T-helper 2 cell treated with Interferon-gamma antibody and Interleukin-4, amounts not matched to agents 5 μg/mL and 100 μg/mL, for 36 hours (primary cell): ENCODE measurements around the gene SORCS3.

Experiments used
- DNase-seq: peaks from one replicate; pipeline ENCODE4 v3.0.0; 2021; ENCODE audit warnings: low spot score
- H3K27ac Mint-ChIP-seq: one replicate; pipeline ENCODE4 v1.8.0; 2021; ENCODE audit warnings: mild to moderate bottlenecking, mixed read lengths
- H3K27me3 Mint-ChIP-seq: one replicate; pipeline ENCODE4 v1.8.0; 2021; ENCODE audit warnings: low read depth, mixed read lengths
- H3K36me3 Mint-ChIP-seq: one replicate; pipeline ENCODE4 v1.8.0; 2021; ENCODE audit warnings: low read depth, mixed read lengths
- H3K4me1 Mint-ChIP-seq: one replicate; pipeline ENCODE4 v1.8.0; 2021; ENCODE audit warnings: low read depth, mixed read lengths
- H3K4me3 Mint-ChIP-seq: one replicate; pipeline ENCODE4 v1.8.0; 2022; ENCODE audit warnings: mild to moderate bottlenecking, moderate library complexity, mixed read lengths
- H3K9me3 Mint-ChIP-seq: one replicate; pipeline ENCODE4 v1.8.0; 2021; ENCODE audit warnings: mixed read lengths

Gene SORCS3

GRCh38 chr10:104895541-104895940 lies 254.5 kb downstream of the SORCS3 start:
- no peaks in the 10 kb centered on the region for H3K36me3 Mint-ChIP-seq
- H3K27ac Mint-ChIP-seq, result no peak overlapping the region
- no peaks in the 10 kb centered on the region for H3K27me3 Mint-ChIP-seq
- H3K9me3 Mint-ChIP-seq, result peaks cover 1% of the 10 kb centered on the region
- H3K4me1 Mint-ChIP-seq, result no peaks in the 10 kb centered on the region
- DNase-seq, result no peak
- no peak overlapping the region for H3K4me3 Mint-ChIP-seq

GRCh38 chr10:104895981-104896380 lies 254.9 kb downstream of the SORCS3 start:
- Mint-ChIP-seq H3K4me3 (no peak overlapping the region), H3K9me3 (no peaks in the 10 kb centered on the region), H3K27me3 (no peaks in the 10 kb centered on the region), H3K27ac (no peak overlapping the region), H3K4me1 (no peaks in the 10 kb centered on the region), H3K36me3 (no peaks in the 10 kb centered on the region)
- DNase-seq, result no peak

GRCh38 chr10:104897696-104898095 lies 256.6 kb downstream of the SORCS3 start:
- no peaks in the 10 kb centered on the region for H3K9me3 Mint-ChIP-seq
- H3K27me3 Mint-ChIP-seq, result no peaks in the 10 kb centered on the region
- H3K36me3 Mint-ChIP-seq, result no peaks in the 10 kb centered on the region
- H3K27ac Mint-ChIP-seq, result no peak overlapping the region
- H3K4me1 Mint-ChIP-seq, result no peaks in the 10 kb centered on the region
- H3K4me3 Mint-ChIP-seq, result no peak overlapping the region
- no peak for DNase-seq

GRCh38 chr10:104899779-104900178 lies 258.7 kb downstream of the SORCS3 start:
- no peaks in the 10 kb centered on the region for H3K27me3 Mint-ChIP-seq
- no peaks in the 10 kb centered on the region for H3K36me3 Mint-ChIP-seq
- H3K4me3 Mint-ChIP-seq, result no peak overlapping the region
- H3K27ac Mint-ChIP-seq, result no peak overlapping the region
- no peaks in the 10 kb centered on the region for H3K9me3 Mint-ChIP-seq
- DNase-seq, result no peak
- H3K4me1 Mint-ChIP-seq, result no peaks in the 10 kb centered on the region

GRCh38 chr10:104903433-104903832 lies 262.3 kb downstream of the SORCS3 start:
- no peaks in the 10 kb centered on the region for H3K36me3 Mint-ChIP-seq
- DNase-seq, result no peak
- no peak overlapping the region for H3K4me3 Mint-ChIP-seq
- H3K27me3 Mint-ChIP-seq, result peaks cover 3% of the 10 kb centered on the region
- no peaks in the 10 kb centered on the region for H3K9me3 Mint-ChIP-seq
- no peaks in the 10 kb centered on the region for H3K4me1 Mint-ChIP-seq
- no peak overlapping the region for H3K27ac Mint-ChIP-seq

GRCh38 chr10:104904753-104905323 lies 263.7 kb downstream of the SORCS3 start:
- Mint-ChIP-seq H3K4me1 (no peaks in the 10 kb centered on the region), H3K9me3 (no peaks in the 10 kb centered on the region)

GRCh38 chr10:104906112-104906511 lies 265.0 kb downstream of the SORCS3 start:
- DNase-seq, result no peak
- Mint-ChIP-seq H3K27me3 (peaks cover 3% of the 10 kb centered on the region), H3K4me3 (no peak overlapping the region), H3K36me3 (no peaks in the 10 kb centered on the region), H3K4me1 (no peaks in the 10 kb centered on the region), H3K9me3 (no peaks in the 10 kb centered on the region), H3K27ac (no peak overlapping the region)

More at GRCh38 chr10:104904753-104905323, 263.7 kb downstream of the SORCS3 start:
- no peak overlapping the region for H3K27ac Mint-ChIP-seq
- no peak overlapping the region for H3K4me3 Mint-ChIP-seq
- peaks cover 3% of the 10 kb centered on the region for H3K27me3 Mint-ChIP-seq
- DNase-seq, result no peak
- H3K36me3 Mint-ChIP-seq, result no peaks in the 10 kb centered on the region

GRCh38 chr10:104907521-104907920 lies 266.4 kb downstream of the SORCS3 start:
- no peaks in the 10 kb centered on the region for H3K9me3 Mint-ChIP-seq
- H3K4me3 Mint-ChIP-seq, result no peak overlapping the region
- no peak overlapping the region for H3K27ac Mint-ChIP-seq
- no peaks in the 10 kb centered on the region for H3K4me1 Mint-ChIP-seq
- H3K27me3 Mint-ChIP-seq, result peaks cover 3% of the 10 kb centered on the region
- DNase-seq, result no peak
- no peaks in the 10 kb centered on the region for H3K36me3 Mint-ChIP-seq

GRCh38 chr10:104908581-104908980 lies 267.5 kb downstream of the SORCS3 start:
- H3K9me3 Mint-ChIP-seq, result no peaks in the 10 kb centered on the region
- no peaks in the 10 kb centered on the region for H3K36me3 Mint-ChIP-seq
- no peaks in the 10 kb centered on the region for H3K4me1 Mint-ChIP-seq
- H3K27ac Mint-ChIP-seq, result no peak overlapping the region
- no peak for DNase-seq
- no peak overlapping the region for H3K4me3 Mint-ChIP-seq
- peaks cover 3% of the 10 kb centered on the region for H3K27me3 Mint-ChIP-seq

GRCh38 chr10:104910712-104911111 lies 269.6 kb downstream of the SORCS3 start:
- H3K4me3 Mint-ChIP-seq, result no peak overlapping the region
- H3K27ac Mint-ChIP-seq, result no peak overlapping the region
- no peaks in the 10 kb centered on the region for H3K4me1 Mint-ChIP-seq

GRCh38 chr10:104913390-104913789 lies 272.3 kb downstream of the SORCS3 start:
- Mint-ChIP-seq H3K9me3 (no peaks in the 10 kb centered on the region), H3K4me1 (no peaks in the 10 kb centered on the region), H3K4me3 (no peak overlapping the region), H3K27ac (no peak overlapping the region), H3K36me3 (no peaks in the 10 kb centered on the region), H3K27me3 (no peaks in the 10 kb centered on the region)
- no peak for DNase-seq

More at GRCh38 chr10:104910712-104911111, 269.6 kb downstream of the SORCS3 start:
- peaks cover under 1% of the 10 kb centered on the region for H3K27me3 Mint-ChIP-seq
- no peak for DNase-seq
- H3K36me3 Mint-ChIP-seq, result no peaks in the 10 kb centered on the region
- H3K9me3 Mint-ChIP-seq, result no peaks in the 10 kb centered on the region

- Mint-ChIP-seq H3K9me3 (no peaks in the 10 kb centered on the region), H3K27me3 (no peaks in the 10 kb centered on the region), H3K36me3 (no peaks in the 10 kb centered on the region), H3K4me1 (no peaks in the 10 kb centered on the region), H3K27ac (no peak overlapping the region), H3K4me3 (no peak overlapping the region)
- DNase-seq, result no peak
These were observed 279.4 kb downstream of the SORCS3 start for GRCh38 chr10:104920476-104920875.

GRCh38 chr10:104921763-104922162 lies 280.7 kb downstream of the SORCS3 start:
- Mint-ChIP-seq H3K27ac (no peak overlapping the region), H3K4me1 (no peaks in the 10 kb centered on the region), H3K4me3 (no peak overlapping the region), H3K27me3 (no peaks in the 10 kb centered on the region), H3K9me3 (no peaks in the 10 kb centered on the region), H3K36me3 (no peaks in the 10 kb centered on the region)
- DNase-seq, result no peak

GRCh38 chr10:104922810-104923209 lies 281.7 kb downstream of the SORCS3 start:
- no peaks in the 10 kb centered on the region for H3K9me3 Mint-ChIP-seq
- H3K4me3 Mint-ChIP-seq, result no peak overlapping the region
- H3K27me3 Mint-ChIP-seq, result no peaks in the 10 kb centered on the region
- H3K36me3 Mint-ChIP-seq, result no peaks in the 10 kb centered on the region
- no peak for DNase-seq
- H3K4me1 Mint-ChIP-seq, result no peaks in the 10 kb centered on the region
- H3K27ac Mint-ChIP-seq, result no peak overlapping the region

GRCh38 chr10:104923501-104923900 lies 282.4 kb downstream of the SORCS3 start:
- Mint-ChIP-seq H3K27me3 (no peaks in the 10 kb centered on the region), H3K36me3 (no peaks in the 10 kb centered on the region), H3K27ac (no peak overlapping the region), H3K4me3 (no peak overlapping the region), H3K9me3 (no peaks in the 10 kb centered on the region), H3K4me1 (no peaks in the 10 kb centered on the region)
- no peak for DNase-seq
